ENCODE measurements around the gene CIDEA.
"Not testable (repeated sequence)": the region's sequence is repeated elsewhere in the genome, so short reads cannot be mapped to it uniquely, and the experiment has no call there.

CIDEA gene

GRCh38 chr18:12239431-12239830, 14.7 kb upstream of the CIDEA start:
- DNase-seq (ENCODE audit: low spot score): no peak

- no peak for DNase-seq (ENCODE audit: low spot score)
Observed at GRCh38 chr18:12242658-12243260, 11.4 kb upstream of the CIDEA start.

- not testable (repeated sequence) for DNase-seq (ENCODE audit: low spot score)
Observed at GRCh38 chr18:12243272-12243671, 10.9 kb upstream of the CIDEA start.

- no peak for DNase-seq (ENCODE audit: low spot score)
Observed at GRCh38 chr18:12245793-12246135, 8.4 kb upstream of the CIDEA start.

- DNase-seq (ENCODE audit: low spot score): peak; percentile 50
Observed at GRCh38 chr18:12246849-12247808, 7.0 kb upstream of the CIDEA start.

- DNase-seq (ENCODE audit: low spot score): no peak
Observed at GRCh38 chr18:12247946-12248345, 6.2 kb upstream of the CIDEA start.

GRCh38 chr18:12248926-12249720, 5.0 kb upstream of the CIDEA start:
- no peak for DNase-seq (ENCODE audit: low spot score)

GRCh38 chr18:12251311-12251710, 2.9 kb upstream of the CIDEA start:
- DNase-seq (ENCODE audit: low spot score): no peak

GRCh38 chr18:12252061-12252460, 2.1 kb upstream of the CIDEA start:
- no peak for DNase-seq (ENCODE audit: low spot score)

- DNase-seq (ENCODE audit: low spot score): no peak
Observed at GRCh38 chr18:12253027-12253426, 1.1 kb upstream of the CIDEA start.

GRCh38 chr18:12253663-12254135, 462 bp upstream of the CIDEA start:
- DNase-seq (ENCODE audit: low spot score): no peak

GRCh38 chr18:12254820-12255511, 805 bp downstream of the CIDEA start:
- no peak for DNase-seq (ENCODE audit: low spot score)

GRCh38 chr18:12255626-12256026, 1.5 kb downstream of the CIDEA start:
- DNase-seq (ENCODE audit: low spot score): no peak

- DNase-seq (ENCODE audit: low spot score): no peak
Observed at GRCh38 chr18:12256951-12257350, 2.8 kb downstream of the CIDEA start.

- no peak for DNase-seq (ENCODE audit: low spot score)
Observed at GRCh38 chr18:12257996-12258718, 4.0 kb downstream of the CIDEA start.

GRCh38 chr18:12258719-12259705, 4.9 kb downstream of the CIDEA start:
- DNase-seq (ENCODE audit: low spot score): no peak

- DNase-seq (ENCODE audit: low spot score): no peak
Observed at GRCh38 chr18:12262748-12263147, 8.6 kb downstream of the CIDEA start.

GRCh38 chr18:12264864-12265263, 10.7 kb downstream of the CIDEA start:
- no peak for DNase-seq (ENCODE audit: low spot score)

- peak; percentile 91 for DNase-seq (ENCODE audit: low spot score)
Observed at GRCh38 chr18:12271376-12272235, 17.4 kb downstream of the CIDEA start.

All from AG20443 (cell line).